ENCODE data around the gene PMP22.

GRCh38 chr17:15298176-15298575 lies 33.0 kb upstream of the PMP22 start:
- TF ChIP-seq EZH2 (IDR thresholded peaks at IDR 0.05; ENCODE audit: low read length) (no peak), CTCF (optimal IDR thresholded peaks at IDR 0.05 in 1 of 3, IDR thresholded peaks at IDR 0.05 in 1 of 3, conservative IDR thresholded peaks at IDR 0.05 in 1 of 3; ENCODE audit: extremely low read depth in 1 of 3, insufficient read depth in 2 of 3, low read length in 3 of 3) (no peak)
